ENCODE data around the gene SLC13A5. TPM values are rescaled to one million over a fixed set of nuclear protein-coding genes. Genes with fewer than 3 reads are reported as not detected.

The SLC13A5 gene
- total RNA-seq, 4 donors from 2014 or later: 0.34 TPM; not detected in 3

GRCh38 chr17:6654841-6655731 lies 58.1 kb downstream of the SLC13A5 start:
- Histone ChIP-seq H3K4me1 (peaks cover 14 to 45% (median 33%) of the 10 kb centered on the region in 4 donors), H3K9me3 (peaks cover 0 to 7% (median 0%) of the 10 kb centered on the region in 4 donors), H3K27me3 (peaks cover 0 to 57% (median 5%) of the 10 kb centered on the region in 4 donors), H3K27ac (replicated peaks in 1 of 4) (no peak overlapping the region), H3K4me3 (peak overlapping the region in 1 of 4 donors; percentile 16), H3K36me3 (no peaks in the 10 kb centered on the region)
- 47% methylated on average over 37 of the region's 46 CpGs for WGBS
- TF ChIP-seq CTCF (IDR thresholded peaks at IDR 0.05): peak in 1 of 3 experiments; percentile 15
- TF ChIP-seq POLR2A (IDR thresholded peaks at IDR 0.05; ENCODE audit: low read depth): no peak
- no peak for TF ChIP-seq POLR2AphosphoS5 (IDR thresholded peaks at IDR 0.05)
- no peak for TF ChIP-seq EP300 (IDR thresholded peaks at IDR 0.05)
- DNase-seq (ENCODE audit: extremely low spot score): no peak
- intact Hi-C loops (cut with DNase I): no loop called here

- DNase-seq (ENCODE audit: extremely low spot score): no peak
- H3K27me3 ChIP-seq: peaks cover 0 to 29% (median 5%) of the 10 kb centered on the region in 4 donors
- peaks cover 3 to 28% (median 16%) of the 10 kb centered on the region in 4 donors for H3K36me3 ChIP-seq
- H3K4me1 ChIP-seq: peaks cover 23 to 54% (median 43%) of the 10 kb centered on the region in 4 donors
- H3K9me3 ChIP-seq: peaks cover 0 to 7% (median 0%) of the 10 kb centered on the region in 4 donors
- WGBS: 3% methylated on average over 24 of the region's 47 CpGs
- H3K4me3 ChIP-seq: peak overlapping the region; percentile 67 to 83 (median 76)
- H3K27ac ChIP-seq (replicated peaks in 1 of 4): peak overlapping the region; percentile 82 to 95 (median 90)
- TF ChIP-seq CTCF (IDR thresholded peaks at IDR 0.05): no peak
- TF ChIP-seq EP300 (IDR thresholded peaks at IDR 0.05): no peak
- TF ChIP-seq POLR2AphosphoS5 (IDR thresholded peaks at IDR 0.05): peak in 1 of 2 donors; percentile 56
- intact Hi-C loops (cut with DNase I): no loop called here
Measured at GRCh38 chr17:6651919-6652452, 61.2 kb downstream of the SLC13A5 start.

- peak; percentile 99 for DNase-seq (ENCODE audit: extremely low spot score)
- TF ChIP-seq EP300 (IDR thresholded peaks at IDR 0.05) (no peak), POLR2AphosphoS5 (IDR thresholded peaks at IDR 0.05) (peak; percentile 93 to 96)
- WGBS: 0% methylated on average over 11 of the region's 35 CpGs
- peak within 1 kb of the TSS; percentile 67 to 83 (median 76) for H3K4me3 ChIP-seq
- peaks cover 0 to 7% (median 0%) of the 10 kb centered on the region in 4 donors for H3K9me3 ChIP-seq
- intact Hi-C loops (cut with DNase I): no loop called here
- peak within 1 kb of the TSS; percentile 82 to 95 (median 90) for H3K27ac ChIP-seq (replicated peaks in 1 of 4)
- peaks cover 3 to 33% (median 21%) of the 10 kb centered on the region in 4 donors for H3K36me3 ChIP-seq
- H3K4me1 ChIP-seq: peaks cover 23 to 51% (median 41%) of the 10 kb centered on the region in 4 donors
- H3K27me3 ChIP-seq: peaks cover 0 to 23% (median 5%) of the 10 kb centered on the region in 4 donors
Measured at GRCh38 chr17:6651354-6651918, 61.7 kb downstream of the SLC13A5 start, which contains the start of the genes C17orf100 and MED31. Gene C17orf100, plus strand, starts transcription at chr17:6651762. Its CDS starts 152 bp downstream, at chr17:6651914. Gene MED31, minus strand, starts transcription at chr17:6651605. Its CDS starts 77 bp downstream, at chr17:6651528.

- no peak overlapping the region for H3K27ac ChIP-seq (replicated peaks in 1 of 4)
- H3K4me1 ChIP-seq: peaks cover 23 to 36% (median 35%) of the 10 kb centered on the region in 4 donors
- intact Hi-C loops (cut with DNase I): no loop called here
- TF ChIP-seq EP300 (IDR thresholded peaks at IDR 0.05) (no peak), POLR2A (IDR thresholded peaks at IDR 0.05; ENCODE audit: low read depth) (no peak), POLR2AphosphoS5 (IDR thresholded peaks at IDR 0.05) (no peak), CTCF (IDR thresholded peaks at IDR 0.05) (peak in 1 of 3 experiments; percentile 13)
- no peak for DNase-seq (ENCODE audit: extremely low spot score)
- H3K9me3 ChIP-seq: no peaks in the 10 kb centered on the region
- H3K36me3 ChIP-seq: peaks cover 15 to 65% (median 45%) of the 10 kb centered on the region in 4 donors
- H3K4me3 ChIP-seq: no peak overlapping the region
- H3K27me3 ChIP-seq: no peaks in the 10 kb centered on the region
Measured at GRCh38 chr17:6648181-6648580, 65.0 kb downstream of the SLC13A5 start.

Measured in esophagus muscularis mucosa (tissue), 4 donors.